Calu3 (cell line): Measurements from ENCODE around the gene ITCH. TPM values are rescaled to one million over a fixed set of nuclear protein-coding genes. Genes with fewer than 3 reads are reported as not detected.
"Not testable (repeated sequence)": the region's sequence is repeated elsewhere in the genome, so short reads cannot be mapped to it uniquely, and the experiment has no call there.

Experiments
- BruUV-seq: library from RNA; stranded (reverse); fragments of 400-500 nt; replicated peaks from 2 replicates; lab custom pipeline; 2021; lab: Mats Ljungman, UMichigan
- CTCF ChIA-PET: fragments of 300-600 bp; sonication (Branson Sonifier 250); formaldehyde crosslinking; loops from one replicate; lab custom pipeline; 2022; ENCODE audit warnings: antibody characterized with exemption; lab: Charles Lee
- DNase-seq: peaks from one replicate; pipeline ENCODE4 v3.0.0; 2022
- H3K27ac Mint-ChIP-seq: one replicate; pipeline ENCODE4 v1.8.0; 2022; ENCODE audit warnings: mixed read lengths; ENCODE audit not compliant: unreplicated experiment
- H3K27me3 Mint-ChIP-seq: one replicate; pipeline ENCODE4 v1.8.0; 2022; ENCODE audit warnings: mixed read lengths; ENCODE audit not compliant: unreplicated experiment
- H3K36me3 Mint-ChIP-seq: one replicate; pipeline ENCODE4 v1.8.0; 2022; ENCODE audit warnings: mild to moderate bottlenecking, moderate library complexity, mixed read lengths; ENCODE audit not compliant: insufficient read depth, unreplicated experiment
- H3K4me1 Mint-ChIP-seq: one replicate; pipeline ENCODE4 v1.8.0; 2022; ENCODE audit warnings: mild to moderate bottlenecking, low read depth, mixed read lengths; ENCODE audit not compliant: unreplicated experiment
- H3K4me3 Mint-ChIP-seq: one replicate; pipeline ENCODE4 v1.8.0; 2022; ENCODE audit warnings: mild to moderate bottlenecking, low read depth, moderate library complexity, mixed read lengths; ENCODE audit not compliant: unreplicated experiment
- H3K9me3 Mint-ChIP-seq: one replicate; pipeline ENCODE4 v1.8.0; 2022; ENCODE audit warnings: low read depth, mixed read lengths; ENCODE audit not compliant: unreplicated experiment
- intact Hi-C: fragments of 100-400 bp; cut with micrococcal nuclease; formaldehyde crosslinking; loops from one replicate; pipeline ENCODE4 v1.10.0; 2022; ENCODE audit not compliant: unreplicated experiment
- total RNA-seq: library from RNA; stranded (reverse); gene quantifications from 2 replicates; pipeline ENCODE4 v1.2.3, GENCODE V29; 2022
- TF ChIP-seq, protein P1 (sequence below): fragments of 200-600 bp; IDR thresholded peaks from one replicate; pipeline ENCODE4 v1.8.0; 2022; ENCODE audit warnings: antibody characterized with exemption; ENCODE audit not compliant: unreplicated experiment

ITCH gene
- total RNA-seq, 1 experiment from 2014 or later: 91.6 TPM

DNA sequence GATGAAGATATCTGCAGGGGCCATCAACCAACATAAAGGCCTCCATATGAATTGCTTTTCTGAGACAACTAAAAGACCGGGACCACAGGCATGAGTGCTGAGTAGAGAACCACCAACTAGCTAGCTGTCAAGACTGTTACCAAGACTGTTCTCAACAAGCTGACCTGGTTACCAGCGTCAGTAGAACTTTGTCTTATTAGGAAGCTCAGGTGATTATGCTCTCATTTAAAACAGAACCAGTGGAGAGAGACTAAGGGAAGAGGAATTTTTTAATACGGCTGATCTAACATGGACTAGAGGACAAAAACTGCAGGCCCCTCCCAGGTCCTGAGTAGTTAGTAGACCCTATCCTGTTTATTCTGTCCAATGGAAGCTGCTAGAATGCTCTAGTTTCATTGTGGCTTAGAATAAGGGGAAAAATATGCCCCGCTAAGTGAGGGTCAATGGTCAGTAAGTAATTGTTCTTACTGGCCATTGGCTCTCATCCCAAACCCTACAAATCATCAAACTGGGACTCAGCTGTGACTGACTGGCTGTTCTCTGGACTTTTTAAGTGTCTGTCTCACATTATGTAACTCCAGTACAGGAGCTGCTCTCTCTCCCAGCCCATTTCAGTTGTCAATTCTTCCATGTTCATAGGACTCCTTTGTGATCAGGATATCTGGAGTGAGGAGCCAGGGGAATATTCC is 149.3 kb downstream of the ITCH start:
- H3K4me1 Mint-ChIP-seq: peaks cover 43% of the 10 kb centered on the region
- H3K27ac Mint-ChIP-seq: peak overlapping the region; percentile 88
- intact Hi-C loops: no loop called here
- no peaks in the 10 kb centered on the region for H3K9me3 Mint-ChIP-seq
- no peak for DNase-seq
- H3K27me3 Mint-ChIP-seq: no peaks in the 10 kb centered on the region
- TF ChIP-seq, protein P1, sequence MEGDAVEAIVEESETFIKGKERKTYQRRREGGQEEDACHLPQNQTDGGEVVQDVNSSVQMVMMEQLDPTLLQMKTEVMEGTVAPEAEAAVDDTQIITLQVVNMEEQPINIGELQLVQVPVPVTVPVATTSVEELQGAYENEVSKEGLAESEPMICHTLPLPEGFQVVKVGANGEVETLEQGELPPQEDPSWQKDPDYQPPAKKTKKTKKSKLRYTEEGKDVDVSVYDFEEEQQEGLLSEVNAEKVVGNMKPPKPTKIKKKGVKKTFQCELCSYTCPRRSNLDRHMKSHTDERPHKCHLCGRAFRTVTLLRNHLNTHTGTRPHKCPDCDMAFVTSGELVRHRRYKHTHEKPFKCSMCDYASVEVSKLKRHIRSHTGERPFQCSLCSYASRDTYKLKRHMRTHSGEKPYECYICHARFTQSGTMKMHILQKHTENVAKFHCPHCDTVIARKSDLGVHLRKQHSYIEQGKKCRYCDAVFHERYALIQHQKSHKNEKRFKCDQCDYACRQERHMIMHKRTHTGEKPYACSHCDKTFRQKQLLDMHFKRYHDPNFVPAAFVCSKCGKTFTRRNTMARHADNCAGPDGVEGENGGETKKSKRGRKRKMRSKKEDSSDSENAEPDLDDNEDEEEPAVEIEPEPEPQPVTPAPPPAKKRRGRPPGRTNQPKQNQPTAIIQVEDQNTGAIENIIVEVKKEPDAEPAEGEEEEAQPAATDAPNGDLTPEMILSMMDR: no peak
- CTCF ChIA-PET: interaction anchor here (0.5 to 1.7 kb wide), 3 partner anchors 11 to 457 kb away, joined by 4 to 5 read pairs (median 4); no protein-coding TSS in a partner anchor
- H3K4me3 Mint-ChIP-seq: no peak overlapping the region
- BruUV-seq: no TSS peak
- peaks cover 82% of the 10 kb centered on the region for H3K36me3 Mint-ChIP-seq

DNA sequence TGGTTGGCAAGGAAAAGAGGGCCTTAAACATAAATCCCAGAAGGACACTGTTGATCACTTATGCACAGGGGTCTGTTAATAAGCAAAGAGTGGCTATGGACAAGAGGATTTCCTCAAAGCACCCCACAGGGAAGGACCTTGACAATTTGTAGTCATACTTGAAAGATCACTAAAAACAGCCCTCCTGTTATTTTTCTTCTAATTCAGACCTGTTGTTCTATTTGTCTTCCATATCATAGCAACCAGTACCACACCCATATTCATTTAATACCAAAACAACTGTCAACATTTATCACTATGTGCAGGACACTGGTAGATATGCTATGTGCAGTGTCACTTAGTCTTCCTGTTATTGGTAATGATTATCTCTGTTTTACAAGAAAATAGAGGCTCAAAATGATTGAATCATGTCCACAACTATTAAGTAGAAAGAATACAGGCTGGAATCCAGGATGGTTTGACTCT is 149.9 kb downstream of the ITCH start:
- no TSS peak for BruUV-seq
- no peak overlapping the region for H3K4me3 Mint-ChIP-seq
- no peaks in the 10 kb centered on the region for H3K9me3 Mint-ChIP-seq
- H3K36me3 Mint-ChIP-seq: peaks cover 83% of the 10 kb centered on the region
- CTCF ChIA-PET: interaction anchor here (0.5 to 1.2 kb wide), 3 partner anchors 201 to 457 kb away, joined by 3 to 4 read pairs (median 4); no protein-coding TSS in a partner anchor
- H3K27me3 Mint-ChIP-seq: no peaks in the 10 kb centered on the region
- peak overlapping the region; percentile 88 for H3K27ac Mint-ChIP-seq
- TF ChIP-seq, protein P1: no peak
- peaks cover 47% of the 10 kb centered on the region for H3K4me1 Mint-ChIP-seq
- intact Hi-C loops: no loop called here
- no peak for DNase-seq

DNA sequence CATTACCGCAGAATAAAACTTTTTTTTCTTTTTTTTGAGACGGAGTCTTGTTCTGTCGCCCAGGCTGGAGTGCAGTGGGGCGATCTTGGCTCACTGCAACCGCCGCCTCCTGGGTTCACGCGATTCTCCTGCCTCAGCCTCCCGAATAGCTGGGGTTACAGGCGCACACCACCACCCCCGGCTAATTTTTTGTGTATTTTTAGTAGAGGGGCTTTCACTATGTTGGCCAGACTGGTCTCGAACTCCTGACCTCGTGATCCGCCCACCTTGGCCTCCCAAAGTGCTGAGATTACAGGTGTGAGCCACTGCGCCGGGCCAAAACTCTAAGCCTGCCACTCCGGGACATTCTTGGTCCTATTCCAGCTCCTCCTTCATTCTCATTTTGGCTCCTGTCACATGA is 151.0 kb downstream of the ITCH start:
- Mint-ChIP-seq H3K4me1 (peaks cover 55% of the 10 kb centered on the region), H3K4me3 (peak overlapping the region; percentile 83), H3K27ac (peak overlapping the region; percentile 82), H3K36me3 (peaks cover 84% of the 10 kb centered on the region)
- BruUV-seq, intact Hi-C loops, H3K27me3 Mint-ChIP-seq, H3K9me3 Mint-ChIP-seq, DNase-seq: not testable (repeated sequence)
- CTCF ChIA-PET: interaction anchor here (1.2 to 1.9 kb wide), 2 partner anchors 9 to 202 kb away, joined by 3 to 10 read pairs; no protein-coding TSS in a partner anchor

DNA sequence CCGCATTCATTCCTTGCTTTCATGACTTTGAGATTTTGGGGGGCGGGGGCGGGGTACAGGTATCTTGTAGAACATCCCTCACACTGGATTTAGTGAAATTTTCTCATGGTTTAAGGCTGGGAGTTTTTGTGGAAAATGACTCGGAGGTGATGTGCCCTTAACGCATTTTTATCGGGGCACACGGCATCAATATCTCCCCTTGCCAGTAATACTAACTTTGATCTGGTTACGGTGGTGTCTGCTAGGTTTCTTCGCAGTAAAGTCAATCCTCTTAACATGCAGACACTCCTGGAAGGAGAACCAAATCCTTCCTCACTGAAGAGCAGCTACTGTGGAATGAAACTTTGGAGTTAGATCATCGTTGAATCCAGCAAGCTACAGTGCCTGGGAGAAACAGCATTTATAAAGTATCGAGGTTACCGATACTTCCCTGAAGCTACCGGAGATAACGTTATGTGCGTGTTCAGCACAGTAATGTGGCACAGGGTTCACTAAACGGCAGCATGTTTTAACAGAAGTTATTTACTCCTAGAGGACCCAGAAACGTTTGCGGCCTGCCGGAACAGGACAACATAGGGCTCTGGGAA is 151.9 kb downstream of the ITCH start:
- peak overlapping the region; percentile 82 for H3K27ac Mint-ChIP-seq
- DNase-seq: no peak
- CTCF ChIA-PET: interaction anchor here (0.8 to 2.5 kb wide), 6 partner anchors 9 to 203 kb away, joined by 3 to 22 read pairs (median 4); partner anchors contain the start of gene ITCH
- TF ChIP-seq, protein P1: no peak
- intact Hi-C loops: no loop called here
- peaks cover 82% of the 10 kb centered on the region for H3K36me3 Mint-ChIP-seq
- H3K9me3 Mint-ChIP-seq: no peaks in the 10 kb centered on the region
- H3K4me1 Mint-ChIP-seq: peaks cover 55% of the 10 kb centered on the region
- H3K27me3 Mint-ChIP-seq: no peaks in the 10 kb centered on the region
- peak overlapping the region; percentile 83 for H3K4me3 Mint-ChIP-seq
- no TSS peak for BruUV-seq
